PC-9 (cell line): Measurements from ENCODE around the gene ARID4B.

Experiments
- EZH2 ChIP-seq: fragments of 200-600 bp; sonication (generic); IDR thresholded peaks from 2 replicates; pipeline ENCODE4 v1.8.0; 2017; ENCODE audit warnings: antibody characterized with exemption, low read depth
- TF ChIP-seq, protein P1 (sequence below): fragments of 200-600 bp; sonication (generic); conservative IDR thresholded peaks from 2 replicates; pipeline ENCODE4 v1.6.1; 2017; ENCODE audit warnings: mixed run types, antibody characterized with exemption, mild to moderate bottlenecking, moderate library complexity

DNA sequence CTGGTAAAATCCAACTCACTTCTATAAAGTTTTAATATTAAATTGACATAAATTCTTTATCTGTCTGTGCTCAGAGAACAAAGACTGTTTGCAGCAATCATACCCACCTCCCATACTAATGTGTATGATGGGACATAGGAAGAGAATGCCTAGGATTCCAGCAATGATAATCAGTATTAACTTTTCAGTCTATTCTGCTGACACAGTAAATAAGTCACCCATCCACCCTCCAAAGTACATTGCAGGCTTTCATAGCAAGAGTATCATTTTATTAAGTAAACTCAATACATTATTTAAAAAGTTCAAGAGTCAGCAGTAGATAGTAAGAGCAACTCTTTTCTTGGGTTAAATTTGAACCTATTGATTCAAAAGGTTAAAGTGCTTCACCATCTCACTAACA is 175.7 kb downstream of the ARID4B start:
- TF ChIP-seq, protein P1, sequence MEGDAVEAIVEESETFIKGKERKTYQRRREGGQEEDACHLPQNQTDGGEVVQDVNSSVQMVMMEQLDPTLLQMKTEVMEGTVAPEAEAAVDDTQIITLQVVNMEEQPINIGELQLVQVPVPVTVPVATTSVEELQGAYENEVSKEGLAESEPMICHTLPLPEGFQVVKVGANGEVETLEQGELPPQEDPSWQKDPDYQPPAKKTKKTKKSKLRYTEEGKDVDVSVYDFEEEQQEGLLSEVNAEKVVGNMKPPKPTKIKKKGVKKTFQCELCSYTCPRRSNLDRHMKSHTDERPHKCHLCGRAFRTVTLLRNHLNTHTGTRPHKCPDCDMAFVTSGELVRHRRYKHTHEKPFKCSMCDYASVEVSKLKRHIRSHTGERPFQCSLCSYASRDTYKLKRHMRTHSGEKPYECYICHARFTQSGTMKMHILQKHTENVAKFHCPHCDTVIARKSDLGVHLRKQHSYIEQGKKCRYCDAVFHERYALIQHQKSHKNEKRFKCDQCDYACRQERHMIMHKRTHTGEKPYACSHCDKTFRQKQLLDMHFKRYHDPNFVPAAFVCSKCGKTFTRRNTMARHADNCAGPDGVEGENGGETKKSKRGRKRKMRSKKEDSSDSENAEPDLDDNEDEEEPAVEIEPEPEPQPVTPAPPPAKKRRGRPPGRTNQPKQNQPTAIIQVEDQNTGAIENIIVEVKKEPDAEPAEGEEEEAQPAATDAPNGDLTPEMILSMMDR: no peak
- TF ChIP-seq EZH2: no peak
